H9 (cell line): ENCODE data around the gene PLD1. TPM values are rescaled to one million over a fixed set of nuclear protein-coding genes. Genes with fewer than 3 reads are reported as not detected.

ENCODE experiments used
- DNase-seq: peaks from one replicate; pipeline ENCODE4 v3.0.0-alpha.2; 2017
- H2AFZ ChIP-seq: one replicate; pipeline ENCODE4 v1.6.1; 2013; ENCODE audit warnings: mild to moderate bottlenecking, low read length, control low read depth, moderate library complexity
- H2AK5ac ChIP-seq: 2 replicates; pipeline ENCODE4 v1.6.1; 2013; ENCODE audit warnings: low read length, control low read depth, mixed read lengths; ENCODE audit not compliant: insufficient read length
- H2BK120ac ChIP-seq: one replicate; pipeline ENCODE4 v1.6.1; 2013; ENCODE audit warnings: low read depth, mild to moderate bottlenecking, low read length, control low read depth, inconsistent platforms; ENCODE audit not compliant: poor library complexity, severe bottlenecking
- H2BK12ac ChIP-seq: 2 replicates; pipeline ENCODE4 v1.6.1; 2013; ENCODE audit warnings: low read length, control low read depth, mixed read lengths, low read depth; ENCODE audit not compliant: insufficient read length
- H2BK15ac ChIP-seq: 2 replicates; pipeline ENCODE4 v1.6.1; 2013; ENCODE audit warnings: low read depth, low read length, control low read depth
- H2BK20ac ChIP-seq: one replicate; pipeline ENCODE4 v1.6.1; 2013; ENCODE audit warnings: low read depth, mild to moderate bottlenecking, low read length, control low read depth, inconsistent platforms; ENCODE audit not compliant: poor library complexity, severe bottlenecking
- H2BK5ac ChIP-seq: 2 replicates; pipeline ENCODE4 v1.6.1; 2013; ENCODE audit warnings: low read length, control low read depth, mixed read lengths; ENCODE audit not compliant: insufficient read length
- H3K14ac ChIP-seq: 2 replicates; pipeline ENCODE4 v1.6.1; 2013; ENCODE audit warnings: low read length, control low read depth; ENCODE audit not compliant: insufficient read depth
- H3K18ac ChIP-seq: 2 replicates; pipeline ENCODE4 v1.6.1; 2013; ENCODE audit warnings: low read depth, mild to moderate bottlenecking, mixed read lengths, low read length, control low read depth; ENCODE audit not compliant: insufficient read length
- H3K23ac ChIP-seq: 2 replicates; pipeline ENCODE4 v1.6.1; 2013; ENCODE audit warnings: low read length, control low read depth, mixed read lengths, low read depth; ENCODE audit not compliant: insufficient read length
- H3K23me2 ChIP-seq: 2 replicates; pipeline ENCODE4 v1.6.1; 2013; ENCODE audit warnings: low read depth, mild to moderate bottlenecking, mixed read lengths, low read length, control low read depth; ENCODE audit not compliant: insufficient read length, poor library complexity, severe bottlenecking
- H3K27ac ChIP-seq: 2 replicates; pipeline ENCODE4 v1.5.1; 2013; ENCODE audit warnings: low read length, control low read depth, mixed read lengths, low read depth; ENCODE audit not compliant: insufficient read length
- H3K27me3 ChIP-seq: 2 replicates; pipeline ENCODE4 v1.6.1; 2013; ENCODE audit warnings: low read length, control low read depth, inconsistent platforms; ENCODE audit not compliant: insufficient read depth
- H3K4ac ChIP-seq: 2 replicates; pipeline ENCODE4 v1.6.1; 2013; ENCODE audit warnings: low read depth, mild to moderate bottlenecking, control low read depth, inconsistent platforms, low read length, moderate library complexity
- H3K4me1 ChIP-seq: 2 replicates; pipeline ENCODE4 v1.6.1; 2013; ENCODE audit warnings: low read length, control low read depth, inconsistent platforms; ENCODE audit not compliant: insufficient read depth
- H3K4me2 ChIP-seq: 2 replicates; pipeline ENCODE4 v1.6.1; 2013; ENCODE audit warnings: low read length, control low read depth, mixed read lengths; ENCODE audit not compliant: insufficient read length, insufficient read depth
- H3K56ac ChIP-seq: 2 replicates; pipeline ENCODE4 v1.6.1; 2013; ENCODE audit warnings: low read depth, mild to moderate bottlenecking, mixed read lengths, low read length, control low read depth; ENCODE audit not compliant: insufficient read length
- H3K79me1 ChIP-seq: 2 replicates; pipeline ENCODE4 v1.6.1; 2013; ENCODE audit warnings: low read depth, mild to moderate bottlenecking, moderate library complexity, low read length, control low read depth, inconsistent platforms; ENCODE audit not compliant: insufficient read depth, poor library complexity, severe bottlenecking
- H3K79me2 ChIP-seq: 2 replicates; pipeline ENCODE4 v1.6.1; 2013; ENCODE audit warnings: low read length, control low read depth, inconsistent platforms; ENCODE audit not compliant: insufficient read depth
- H3K9ac ChIP-seq: 2 replicates; pipeline ENCODE4 v1.6.1; 2013; ENCODE audit warnings: low read length, control low read depth, mixed read lengths; ENCODE audit not compliant: insufficient read length; ENCODE audit errors: extremely low read depth
- H3K9me3 ChIP-seq: one replicate; pipeline ENCODE4 v1.6.1; 2013; ENCODE audit warnings: low read depth, low read length, inconsistent platforms; ENCODE audit not compliant: control insufficient read depth
- H3T11ph ChIP-seq: one replicate; pipeline ENCODE4 v1.6.1; 2013; ENCODE audit warnings: mild to moderate bottlenecking, low read length, control low read depth, inconsistent platforms
- H4K20me1 ChIP-seq: one replicate; pipeline ENCODE4 v1.6.1; 2013; ENCODE audit not compliant: control insufficient read depth, insufficient read length, insufficient read depth
- H4K5ac ChIP-seq: 2 replicates; pipeline ENCODE4 v1.6.1; 2013; ENCODE audit warnings: low read depth, mild to moderate bottlenecking, mixed read lengths, low read length, control low read depth; ENCODE audit not compliant: insufficient read length
- H4K8ac ChIP-seq: replicated peaks from 2 replicates; pipeline ENCODE4 v1.6.1; 2013; ENCODE audit warnings: low read length, control low read depth, mixed read lengths, low read depth; ENCODE audit not compliant: insufficient read length
- H4K91ac ChIP-seq: 2 replicates; pipeline ENCODE4 v1.6.1; 2013; ENCODE audit warnings: low read depth, mild to moderate bottlenecking, moderate library complexity, mixed read lengths, low read length, control low read depth; ENCODE audit not compliant: insufficient read length
- H3K27ac Mint-ChIP-seq, 3 experiments: 2 replicates in 2 of 3; 3 replicates in 1 of 3; pipeline ENCODE4 v1.8.0; 2020 to 2021; ENCODE audit warnings: mixed read lengths in 3 of 3, mild to moderate bottlenecking in 1 of 3, moderate library complexity in 1 of 3
- H3K27me3 Mint-ChIP-seq: 2 replicates; pipeline ENCODE4 v1.8.0; 2021; ENCODE audit warnings: low read depth, mild to moderate bottlenecking, moderate library complexity, mixed read lengths
- H3K36me3 Mint-ChIP-seq, 3 experiments: 2 replicates in 2 of 3; 3 replicates in 1 of 3; pipeline ENCODE4 v1.8.0; 2020 to 2021; ENCODE audit warnings: low read depth in 3 of 3, mixed read lengths in 3 of 3; ENCODE audit not compliant: insufficient read depth in 1 of 3
- H3K4me1 Mint-ChIP-seq, 2 experiments: 2 replicates each; pipeline ENCODE4 v1.8.0; 2020; ENCODE audit warnings: mixed read lengths in 2 of 2
- H3K4me3 Mint-ChIP-seq, 2 experiments: 2 replicates in 1 of 2; 3 replicates in 1 of 2; pipeline ENCODE4 v1.8.0; 2020 to 2021; ENCODE audit warnings: mild to moderate bottlenecking in 2 of 2, mixed read lengths in 2 of 2, moderate library complexity in 1 of 2
- H3K9me3 Mint-ChIP-seq, 2 experiments: 2 replicates in 1 of 2; 3 replicates in 1 of 2; pipeline ENCODE4 v1.8.0; 2020; ENCODE audit warnings: mild to moderate bottlenecking in 2 of 2, mixed read lengths in 2 of 2, moderate library complexity in 1 of 2
- WGBS: extraction: QIAGEN DNeasy Blood & Tissue Kit; methylation state at CpG from one replicate; pipeline ENCODE4 v1.1.7; 2013; ENCODE audit warnings: missing lambda C conversion rate, low lambda C conversion rate, mixed read lengths; ENCODE audit not compliant: insufficient read length; ENCODE audit errors: extremely low coverage; 5-methylcytosine and 5-hydroxymethylcytosine counted together
- total RNA-seq: library from RNA; stranded (reverse); gene quantifications from 2 replicates; pipeline ENCODE4 v1.2.1, GENCODE V29; 2021
- TF ChIP-seq, protein P1 (sequence below): fragments of 200-600 bp; sonication (generic); conservative IDR thresholded peaks from 3 replicates; pipeline ENCODE4 v1.8.0; 2021; ENCODE audit warnings: antibody characterized with exemption, mild to moderate bottlenecking

Gene PLD1
- total RNA-seq, 1 experiment from 2014 or later: 1.8 TPM

DNA sequence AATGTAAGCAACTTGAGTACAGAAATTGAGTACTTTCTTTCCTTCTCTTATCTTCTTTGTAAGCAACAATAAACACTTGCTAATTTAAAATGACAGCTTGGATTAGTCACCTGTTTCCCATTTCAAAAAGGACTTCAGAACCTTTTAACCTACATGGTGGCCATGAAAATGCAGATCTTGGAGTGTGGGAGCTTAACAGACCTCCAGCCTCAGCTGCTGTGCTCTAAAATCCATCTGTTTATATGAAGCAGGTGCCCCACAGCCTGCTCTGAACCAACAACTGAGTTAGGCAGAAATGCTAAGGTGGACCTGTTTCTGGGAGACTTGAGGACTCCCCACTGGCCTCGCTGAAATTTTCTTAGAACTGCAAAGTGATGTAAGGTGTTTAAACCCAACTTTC, 259.0 kb downstream of the PLD1 start:
- H3K27me3 Mint-ChIP-seq: no peaks in the 10 kb centered on the region
- H3K27me3 ChIP-seq: no peaks in the 10 kb centered on the region
- no peak overlapping the region for H3K27ac Mint-ChIP-seq
- TF ChIP-seq, protein P1, sequence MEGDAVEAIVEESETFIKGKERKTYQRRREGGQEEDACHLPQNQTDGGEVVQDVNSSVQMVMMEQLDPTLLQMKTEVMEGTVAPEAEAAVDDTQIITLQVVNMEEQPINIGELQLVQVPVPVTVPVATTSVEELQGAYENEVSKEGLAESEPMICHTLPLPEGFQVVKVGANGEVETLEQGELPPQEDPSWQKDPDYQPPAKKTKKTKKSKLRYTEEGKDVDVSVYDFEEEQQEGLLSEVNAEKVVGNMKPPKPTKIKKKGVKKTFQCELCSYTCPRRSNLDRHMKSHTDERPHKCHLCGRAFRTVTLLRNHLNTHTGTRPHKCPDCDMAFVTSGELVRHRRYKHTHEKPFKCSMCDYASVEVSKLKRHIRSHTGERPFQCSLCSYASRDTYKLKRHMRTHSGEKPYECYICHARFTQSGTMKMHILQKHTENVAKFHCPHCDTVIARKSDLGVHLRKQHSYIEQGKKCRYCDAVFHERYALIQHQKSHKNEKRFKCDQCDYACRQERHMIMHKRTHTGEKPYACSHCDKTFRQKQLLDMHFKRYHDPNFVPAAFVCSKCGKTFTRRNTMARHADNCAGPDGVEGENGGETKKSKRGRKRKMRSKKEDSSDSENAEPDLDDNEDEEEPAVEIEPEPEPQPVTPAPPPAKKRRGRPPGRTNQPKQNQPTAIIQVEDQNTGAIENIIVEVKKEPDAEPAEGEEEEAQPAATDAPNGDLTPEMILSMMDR: no peak
- no peak overlapping the region for H2BK120ac ChIP-seq
- no peak overlapping the region for H2AK5ac ChIP-seq
- no peaks in the 10 kb centered on the region for H3K9me3 ChIP-seq
- no peak overlapping the region for H3K9ac ChIP-seq
- H3K27ac ChIP-seq: no peak overlapping the region
- H3K4me2 ChIP-seq: no peak overlapping the region
- H3T11ph ChIP-seq: no peak overlapping the region
- H3K4me3 Mint-ChIP-seq: no peak overlapping the region
- no peak overlapping the region for H2BK12ac ChIP-seq
- no peak overlapping the region for H4K5ac ChIP-seq
- H2BK20ac ChIP-seq: no peak overlapping the region
- no peaks in the 10 kb centered on the region for H4K20me1 ChIP-seq
- no peak overlapping the region for H4K8ac ChIP-seq
- 0 out of 2 replicates have a peak, but pooled peaks cover 2% of the 10 kb centered on the region for H3K79me2 ChIP-seq
- no peak overlapping the region for H4K91ac ChIP-seq
- H3K36me3 Mint-ChIP-seq: no peaks in the 10 kb centered on the region
- no peak for DNase-seq
- H3K23ac ChIP-seq: no peak overlapping the region
- peaks cover 4% of the 10 kb centered on the region; the same call in 1 of the 2 replicates for H3K4me1 ChIP-seq
- WGBS: no CpG with 5 or more reads among the region's 1 CpG
- H3K56ac ChIP-seq: no peak overlapping the region
- H2BK15ac ChIP-seq: no peak overlapping the region
- peaks cover 0 to 3% of the 10 kb centered on the region in 2 experiments; a peak in 1 of 4 replicates for H3K4me1 Mint-ChIP-seq
- H3K9me3 Mint-ChIP-seq: no peaks in the 10 kb centered on the region; a peak in 1 of 5 replicates
- H2BK5ac ChIP-seq: no peak overlapping the region
- no peaks in the 10 kb centered on the region for H3K79me1 ChIP-seq
- no peaks in the 10 kb centered on the region for H3K23me2 ChIP-seq
- H3K14ac ChIP-seq: no peak overlapping the region
- no peak overlapping the region for H3K18ac ChIP-seq
- no peak overlapping the region for H3K4ac ChIP-seq
- H2AFZ ChIP-seq: no peak overlapping the region

Other genes starting within 250 kb of the PLD1 start
- not detected in 2 replicates for gene TMEM212, start 32.9 kb upstream of the PLD1 start, total RNA-seq
- gene FNDC3B, start 229.1 kb upstream of the PLD1 start, total RNA-seq: 42.3 and 43.8 TPM in 2 replicates